ENCODE data around the gene HPN.
"Not testable (repeated sequence)": the region's sequence is repeated elsewhere in the genome, so short reads cannot be mapped to it uniquely, and the experiment has no call there.

Gene HPN

DNA sequence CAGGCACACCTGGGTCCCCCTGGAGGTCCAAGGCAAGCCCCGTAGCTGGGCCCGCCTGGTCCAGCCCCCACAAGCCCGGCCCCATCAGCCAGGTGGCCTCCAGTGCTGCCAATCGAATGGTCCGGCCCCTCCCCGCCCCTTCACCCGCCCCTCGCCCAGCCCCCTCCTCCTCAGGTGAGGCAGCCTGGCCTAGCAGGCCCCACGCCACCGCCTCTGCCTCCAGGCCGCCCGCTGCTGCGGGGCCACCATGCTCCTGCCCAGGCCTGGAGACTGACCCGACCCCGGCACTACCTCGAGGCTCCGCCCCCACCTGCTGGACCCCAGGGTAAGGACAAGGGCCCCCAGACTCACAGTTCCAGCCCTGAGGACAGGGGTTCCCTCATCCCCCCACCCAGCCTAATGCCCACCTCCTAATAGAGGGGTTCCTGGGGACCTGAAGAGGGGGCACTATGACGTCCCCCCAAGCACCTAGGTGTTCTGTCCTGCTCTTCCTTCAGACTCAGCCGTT, at the start of gene HPN:
Gene HPN, plus strand, starts transcription at position 174 of the 508 bp plus-strand sequence. CDS start 786 bp downstream, outside the sequence.
- no peak for DNase-seq

DNA sequence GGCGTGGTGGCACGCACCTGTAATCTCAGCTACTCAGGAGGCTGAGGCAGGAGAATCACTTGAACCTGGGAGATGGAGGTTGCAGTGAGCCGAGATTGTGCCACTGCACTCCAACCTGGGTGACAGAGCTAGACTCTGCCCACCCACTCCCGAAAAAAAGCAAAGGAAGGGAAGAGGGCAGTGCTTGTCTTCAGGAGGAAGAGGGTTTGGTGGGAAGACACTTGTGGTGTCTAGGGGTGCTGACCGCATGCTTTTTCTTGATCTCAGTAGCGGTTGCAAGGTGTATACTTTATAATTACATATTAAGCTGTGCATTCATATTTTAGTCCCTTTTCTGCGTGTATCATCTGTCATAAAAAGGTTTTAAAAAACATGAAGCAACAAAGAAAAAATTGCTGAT, 48.9 kb upstream of the HPN start:
- not testable (repeated sequence) for DNase-seq

- no peak for DNase-seq
Observed at GRCh38 chr19:34994286-34994642, 47.3 kb upstream of the HPN start.

- no peak for DNase-seq
Observed at GRCh38 chr19:34994643-34995541, 46.6 kb upstream of the HPN start.

GRCh38 chr19:34995551-34995950, 46.0 kb upstream of the HPN start:
- DNase-seq = no peak

DNA sequence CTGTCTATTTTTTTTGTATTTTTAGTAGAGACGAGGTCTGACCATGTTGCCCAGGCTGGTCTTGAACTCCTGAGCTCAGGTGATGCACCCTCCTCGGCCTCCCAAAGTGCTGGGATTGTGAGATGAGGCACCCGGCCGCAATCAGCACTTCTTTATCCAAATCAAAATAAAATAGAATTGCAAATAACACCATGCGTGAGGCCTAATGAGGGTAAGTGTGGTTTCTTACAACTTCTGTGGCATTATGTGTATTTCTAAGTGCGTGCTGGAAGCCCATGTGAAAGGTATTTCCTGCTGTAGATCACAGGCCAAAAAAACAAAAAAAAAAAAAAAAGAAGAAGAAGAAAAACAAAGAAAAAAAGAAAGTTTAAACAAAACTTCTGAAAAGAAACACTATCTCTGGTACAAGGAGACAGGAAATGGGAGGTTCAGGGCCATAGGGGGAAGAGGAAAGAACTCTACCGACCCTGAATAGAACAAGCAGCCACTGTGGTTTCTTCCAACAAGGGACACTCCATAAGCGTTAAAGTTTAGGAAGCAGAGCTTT, 44.4 kb upstream of the HPN start:
- DNase-seq = no peak

- DNase-seq = not testable (repeated sequence)
Observed at GRCh38 chr19:34998224-34998623, 43.3 kb upstream of the HPN start.

DNA sequence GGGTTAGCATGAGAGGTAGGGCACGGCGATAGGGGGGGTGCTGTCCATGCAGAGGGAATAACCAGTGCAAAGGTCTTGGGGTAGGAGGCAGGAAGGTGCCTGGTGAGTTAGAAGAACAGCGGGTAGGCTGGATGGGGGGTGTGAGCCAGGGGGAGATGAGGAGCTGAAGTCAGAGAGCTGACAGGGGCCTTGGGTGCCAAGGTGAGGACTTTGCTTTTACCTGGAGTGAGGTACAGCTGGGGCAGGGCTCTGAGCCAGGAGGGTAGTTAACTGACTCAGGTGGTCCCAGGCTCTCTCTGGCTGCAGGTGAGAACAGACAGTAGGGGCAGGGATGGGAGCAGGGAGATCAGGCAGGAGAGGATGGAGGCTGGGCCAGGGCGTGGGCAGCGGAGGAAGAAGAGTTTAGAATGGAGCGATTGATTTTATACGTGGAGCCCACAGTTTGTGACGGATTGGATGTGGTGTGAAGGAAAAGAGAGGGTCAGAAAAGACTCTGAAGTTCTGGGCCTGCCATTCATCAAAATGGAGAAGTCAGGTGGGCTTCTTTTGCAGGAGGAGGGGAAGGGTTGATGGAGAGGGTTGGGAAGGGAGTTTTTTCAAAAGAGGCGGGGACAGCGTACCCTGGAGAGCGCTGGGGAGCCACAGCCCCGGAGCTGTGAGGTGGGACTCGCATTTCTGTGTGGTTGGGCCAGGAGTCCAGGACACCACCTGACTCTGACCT, 42.6 kb upstream of the HPN start:
- no peak for DNase-seq

DNA sequence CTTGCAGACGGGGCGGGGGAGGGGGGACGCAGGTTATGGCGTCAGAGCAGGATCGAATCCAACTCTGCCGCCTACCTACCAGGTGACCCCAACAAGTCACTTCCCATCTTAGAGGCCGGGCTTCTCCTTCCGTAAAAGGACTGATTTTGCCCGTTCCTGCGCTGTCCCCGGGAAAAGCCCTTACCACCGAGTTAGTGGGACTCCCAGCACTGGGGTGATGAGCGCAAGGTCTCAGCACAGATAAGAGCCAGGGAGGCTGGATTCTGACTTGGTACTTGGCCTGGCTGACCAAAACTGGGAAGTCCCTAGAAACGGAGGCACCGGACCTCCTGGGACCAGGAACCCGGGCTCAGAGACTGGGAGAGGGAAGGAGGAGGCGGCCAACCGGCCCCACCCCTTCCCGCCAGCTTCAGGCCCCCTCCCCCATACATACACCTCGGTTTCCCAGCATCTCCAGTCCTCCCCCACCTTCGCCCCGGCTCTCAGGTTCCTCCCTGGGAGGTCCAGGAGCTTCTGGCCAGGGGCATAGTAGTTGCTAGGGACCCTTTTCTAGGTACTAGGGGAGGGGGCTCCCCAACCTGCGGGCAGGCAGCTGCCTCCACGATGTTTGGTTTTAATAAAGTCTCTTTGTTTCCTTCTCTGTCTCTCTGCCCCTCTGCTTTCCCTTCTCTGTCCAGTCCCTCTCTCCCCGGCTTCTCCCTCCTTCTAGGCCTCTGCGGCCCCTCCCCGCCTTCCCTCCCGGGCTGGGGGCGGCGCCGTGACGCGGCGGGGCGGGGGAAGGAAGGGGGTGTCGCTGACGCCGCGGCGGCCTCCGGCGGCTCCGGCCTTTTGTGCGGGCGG, 41.8 kb upstream of the HPN start, which contains the start of gene GRAMD1A:
Gene GRAMD1A, plus strand, starts transcription at position 826 of the 840 bp plus-strand sequence. CDS start 156 bp downstream, outside the sequence.
- DNase-seq = peak; percentile 94

- no peak for DNase-seq
Observed at GRCh38 chr19:35000338-35000646, 41.2 kb upstream of the HPN start.

GRCh38 chr19:35000647-35001501, 40.6 kb upstream of the HPN start:
- peak; percentile 63 for DNase-seq

DNA sequence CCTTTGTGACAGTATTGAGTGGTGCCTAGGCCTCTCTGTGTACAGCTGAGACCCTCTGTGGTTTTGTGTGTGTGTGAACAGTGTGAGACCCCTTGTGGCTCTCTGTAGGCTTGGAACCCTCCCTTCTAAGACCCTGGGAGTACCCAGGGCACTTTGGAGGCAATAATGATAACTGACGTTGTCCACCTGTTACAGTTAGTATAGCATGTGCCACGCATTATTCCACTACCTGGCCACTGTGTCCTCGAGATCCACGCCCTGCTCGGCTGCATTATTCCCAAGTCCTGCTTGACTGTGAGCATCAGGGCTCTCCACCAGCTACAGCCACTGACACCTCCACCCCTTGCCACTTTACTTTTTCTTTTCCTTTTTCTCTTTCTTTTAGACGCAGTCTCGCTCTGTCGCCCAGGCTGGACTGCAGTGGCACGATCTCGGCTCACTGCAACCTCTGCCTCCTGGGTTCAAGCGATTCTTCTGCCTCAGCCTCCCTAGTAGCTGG, 39.4 kb upstream of the HPN start:
- DNase-seq = no peak

DNA sequence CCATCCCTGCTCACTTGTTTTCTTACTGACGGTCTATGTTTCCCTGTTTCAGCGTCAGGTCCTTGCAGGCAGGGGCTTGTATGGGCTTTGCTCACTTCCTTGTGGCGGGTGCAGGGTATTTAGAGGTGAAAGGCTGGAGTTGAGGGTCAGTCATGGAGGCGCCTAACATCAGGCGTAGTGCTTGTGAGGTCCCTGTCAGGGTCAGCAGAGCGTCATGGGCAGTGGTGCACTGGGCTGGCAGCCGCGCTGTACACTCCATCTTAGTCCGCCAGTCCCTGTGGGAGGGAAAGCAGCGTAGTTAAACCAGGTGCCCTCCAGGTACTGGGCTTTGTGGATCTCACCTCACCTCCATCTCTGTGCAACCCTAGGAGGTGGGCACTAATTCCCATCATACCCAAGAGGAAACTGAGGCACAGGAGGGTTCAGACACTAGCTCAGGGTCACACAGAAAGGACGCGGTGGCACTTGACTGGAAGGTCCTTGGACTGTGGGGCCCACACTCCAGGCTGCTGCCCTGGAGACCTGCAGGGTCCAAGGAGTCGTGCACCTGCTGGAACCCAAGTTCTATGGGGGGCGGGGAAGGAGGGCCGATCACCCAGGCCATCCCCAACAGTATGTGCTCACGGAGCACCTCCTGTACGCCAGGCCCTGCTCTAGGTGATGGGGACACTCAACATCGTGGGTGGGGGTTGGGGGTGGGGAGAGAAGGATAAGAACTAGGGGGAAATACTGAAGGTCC, 36.8 kb upstream of the HPN start:
- DNase-seq = no peak

DNA sequence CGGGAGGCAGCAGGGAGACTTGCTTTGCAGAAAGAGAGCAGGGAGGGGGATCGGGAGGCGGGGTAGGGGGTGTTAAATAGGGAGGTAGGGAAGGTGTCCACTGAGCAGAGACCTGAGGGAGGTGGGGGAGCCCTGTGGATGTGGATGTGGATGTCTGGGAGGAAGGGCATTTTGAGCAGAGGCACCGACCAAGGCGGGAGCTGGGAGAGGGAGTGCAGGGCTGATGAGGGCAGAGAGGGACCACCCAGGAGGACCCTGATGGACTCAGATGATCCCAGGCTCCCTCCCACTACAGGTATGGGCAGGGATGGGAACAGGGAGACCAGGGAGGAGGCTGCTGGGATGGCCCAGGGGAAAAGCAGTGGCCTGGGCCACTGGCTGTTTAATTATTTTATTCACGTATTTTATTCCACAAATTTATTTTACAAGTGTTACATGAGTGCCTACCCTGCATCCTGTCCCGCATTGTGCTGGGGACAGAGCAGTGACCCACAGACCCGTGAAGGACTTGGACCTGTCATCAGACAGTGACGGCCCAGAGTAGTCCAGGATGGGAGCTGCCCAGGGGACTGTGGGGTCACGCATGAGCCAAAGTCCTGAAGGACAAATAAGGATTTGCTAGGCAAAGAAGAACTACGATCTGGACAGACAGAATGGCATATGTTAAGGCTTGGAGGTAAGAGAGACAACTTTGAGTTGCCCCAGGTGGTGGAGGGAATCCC, 36.1 kb upstream of the HPN start:
- no peak for DNase-seq

GRCh38 chr19:35006007-35006341, 35.5 kb upstream of the HPN start:
- DNase-seq = not testable (repeated sequence)

GRCh38 chr19:35006342-35006998, 35.1 kb upstream of the HPN start:
- DNase-seq = no peak

DNA sequence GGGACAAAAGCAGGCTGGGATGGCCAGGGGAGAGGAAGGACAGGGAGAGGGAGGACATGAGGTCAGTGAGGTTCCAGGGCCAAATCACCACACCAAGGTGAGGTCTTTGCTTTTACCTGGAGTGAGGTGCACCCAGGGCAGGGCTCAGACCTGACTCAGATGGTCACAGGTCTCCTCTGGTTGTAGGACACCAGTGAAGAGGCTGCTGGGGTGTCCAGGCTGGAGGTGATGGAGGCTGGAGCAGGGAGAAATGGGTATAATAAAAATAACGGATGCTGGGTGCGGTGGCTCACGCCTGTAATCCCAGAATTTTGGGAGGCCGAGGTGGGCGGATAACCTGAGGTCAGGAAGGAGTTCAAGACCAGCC, 34.5 kb upstream of the HPN start:
- DNase-seq = no peak

DNA sequence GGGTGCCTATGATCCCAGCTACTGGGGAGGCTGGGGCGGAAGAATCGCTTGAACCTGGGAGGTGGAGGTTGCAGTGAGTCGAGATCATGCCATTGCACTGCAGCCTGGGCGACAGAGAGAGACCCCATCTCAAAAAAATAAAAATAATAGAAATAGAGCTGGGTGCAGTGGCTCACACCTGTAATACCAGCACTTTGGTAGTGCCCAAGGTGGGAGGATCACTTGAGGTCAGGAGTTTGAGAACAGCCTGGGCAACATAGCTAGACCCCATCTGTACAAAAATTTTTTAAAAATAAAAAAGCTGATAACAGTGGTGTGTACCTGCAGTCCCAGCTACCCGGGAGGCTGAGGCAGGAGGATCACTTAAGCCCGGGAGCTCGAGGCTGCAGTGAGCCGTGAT, 34.1 kb upstream of the HPN start:
- DNase-seq = not testable (repeated sequence)

DNA sequence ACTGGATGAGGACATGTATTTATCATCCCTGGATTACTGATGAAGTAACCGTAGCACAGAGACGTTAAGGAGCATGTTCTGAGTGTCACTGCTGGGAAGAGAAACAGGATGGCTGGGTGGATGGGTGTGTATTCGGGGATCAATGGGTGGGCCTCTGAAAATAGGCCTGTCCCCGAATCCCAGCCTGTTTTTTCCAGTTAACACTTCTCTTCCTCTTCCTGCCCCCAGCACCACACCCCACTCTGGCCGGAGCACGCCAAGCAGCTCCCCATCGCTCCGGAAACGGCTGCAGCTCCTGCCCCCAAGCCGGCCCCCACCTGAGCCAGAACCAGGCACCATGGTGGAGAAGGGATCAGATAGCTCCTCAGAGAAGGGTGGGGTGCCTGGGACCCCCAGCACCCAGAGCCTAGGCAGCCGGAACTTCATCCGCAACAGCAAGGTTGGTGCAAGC, 32.6 kb upstream of the HPN start:
- DNase-seq = no peak
